ENCODE results near the gene BLID.

DNA sequence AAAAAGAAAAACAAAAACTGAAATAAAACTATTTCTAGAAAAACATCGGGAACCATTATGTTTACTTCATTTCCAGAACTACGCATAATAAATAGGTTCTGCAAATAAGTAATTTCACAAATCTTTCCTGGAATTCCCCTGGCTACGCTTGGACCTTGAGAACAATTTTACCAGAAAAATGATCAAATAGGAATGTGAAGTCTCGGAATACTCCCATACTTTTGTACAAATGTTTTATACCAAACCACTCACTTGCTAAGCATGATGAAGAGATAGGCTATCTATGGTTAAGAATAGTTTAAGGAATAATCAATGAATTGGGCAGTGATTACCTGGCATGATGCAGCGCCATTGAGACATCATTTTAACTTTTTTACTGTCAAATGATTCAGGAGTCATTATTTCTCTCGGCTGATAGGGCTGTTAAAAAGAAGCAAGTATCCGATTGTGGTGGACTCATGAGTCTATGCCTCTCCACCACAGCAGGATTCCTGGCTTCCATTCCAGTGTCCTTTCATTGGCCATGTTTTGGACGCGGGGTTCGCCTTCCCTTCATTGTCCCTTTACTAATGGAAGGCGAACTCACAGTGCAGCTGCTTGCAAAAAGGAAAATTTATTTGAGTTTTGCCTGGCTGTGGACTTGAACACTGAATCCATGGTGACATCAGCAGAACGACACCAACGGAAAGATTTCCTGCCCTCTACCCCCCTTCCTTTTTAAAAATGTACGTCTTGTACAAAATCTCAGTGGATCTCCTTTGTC is 39.9 kb upstream of the BLID start:
- TF ChIP-seq, protein P1, sequence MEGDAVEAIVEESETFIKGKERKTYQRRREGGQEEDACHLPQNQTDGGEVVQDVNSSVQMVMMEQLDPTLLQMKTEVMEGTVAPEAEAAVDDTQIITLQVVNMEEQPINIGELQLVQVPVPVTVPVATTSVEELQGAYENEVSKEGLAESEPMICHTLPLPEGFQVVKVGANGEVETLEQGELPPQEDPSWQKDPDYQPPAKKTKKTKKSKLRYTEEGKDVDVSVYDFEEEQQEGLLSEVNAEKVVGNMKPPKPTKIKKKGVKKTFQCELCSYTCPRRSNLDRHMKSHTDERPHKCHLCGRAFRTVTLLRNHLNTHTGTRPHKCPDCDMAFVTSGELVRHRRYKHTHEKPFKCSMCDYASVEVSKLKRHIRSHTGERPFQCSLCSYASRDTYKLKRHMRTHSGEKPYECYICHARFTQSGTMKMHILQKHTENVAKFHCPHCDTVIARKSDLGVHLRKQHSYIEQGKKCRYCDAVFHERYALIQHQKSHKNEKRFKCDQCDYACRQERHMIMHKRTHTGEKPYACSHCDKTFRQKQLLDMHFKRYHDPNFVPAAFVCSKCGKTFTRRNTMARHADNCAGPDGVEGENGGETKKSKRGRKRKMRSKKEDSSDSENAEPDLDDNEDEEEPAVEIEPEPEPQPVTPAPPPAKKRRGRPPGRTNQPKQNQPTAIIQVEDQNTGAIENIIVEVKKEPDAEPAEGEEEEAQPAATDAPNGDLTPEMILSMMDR (IDR thresholded peaks at IDR 0.05; ENCODE audit: control extremely low read depth in 1 of 3, insufficient read depth in 1 of 3, low read depth in 1 of 3, low read length in 3 of 3): no peak
- TF ChIP-seq EZH2 (IDR thresholded peaks at IDR 0.05; ENCODE audit: low read depth, low read length, severe bottlenecking): no peak
